ENCODE results near the gene FLRT1.

DNA sequence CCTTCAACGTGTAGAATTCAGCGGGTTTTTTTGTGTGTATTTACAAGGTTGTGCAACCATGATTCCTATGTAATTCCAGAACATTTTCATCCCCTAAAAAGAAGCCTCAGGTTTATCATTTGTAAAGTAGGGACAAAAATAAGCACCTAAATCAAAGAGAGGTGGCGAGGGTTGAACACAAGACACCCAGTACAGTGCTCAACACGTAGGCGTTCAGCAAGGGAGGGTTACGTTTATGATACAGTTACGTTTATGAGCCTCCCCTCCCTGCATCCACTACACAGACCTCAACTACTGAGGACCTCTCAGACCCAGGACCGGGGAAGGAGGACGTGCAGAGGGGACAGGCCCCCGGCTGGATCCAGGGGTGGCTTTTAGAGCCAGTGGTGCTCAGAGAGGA is 44.7 kb downstream of the FLRT1 start:
- TF ChIP-seq POLR2A (IDR thresholded peaks at IDR 0.05): no peak
- TF ChIP-seq, protein P1, sequence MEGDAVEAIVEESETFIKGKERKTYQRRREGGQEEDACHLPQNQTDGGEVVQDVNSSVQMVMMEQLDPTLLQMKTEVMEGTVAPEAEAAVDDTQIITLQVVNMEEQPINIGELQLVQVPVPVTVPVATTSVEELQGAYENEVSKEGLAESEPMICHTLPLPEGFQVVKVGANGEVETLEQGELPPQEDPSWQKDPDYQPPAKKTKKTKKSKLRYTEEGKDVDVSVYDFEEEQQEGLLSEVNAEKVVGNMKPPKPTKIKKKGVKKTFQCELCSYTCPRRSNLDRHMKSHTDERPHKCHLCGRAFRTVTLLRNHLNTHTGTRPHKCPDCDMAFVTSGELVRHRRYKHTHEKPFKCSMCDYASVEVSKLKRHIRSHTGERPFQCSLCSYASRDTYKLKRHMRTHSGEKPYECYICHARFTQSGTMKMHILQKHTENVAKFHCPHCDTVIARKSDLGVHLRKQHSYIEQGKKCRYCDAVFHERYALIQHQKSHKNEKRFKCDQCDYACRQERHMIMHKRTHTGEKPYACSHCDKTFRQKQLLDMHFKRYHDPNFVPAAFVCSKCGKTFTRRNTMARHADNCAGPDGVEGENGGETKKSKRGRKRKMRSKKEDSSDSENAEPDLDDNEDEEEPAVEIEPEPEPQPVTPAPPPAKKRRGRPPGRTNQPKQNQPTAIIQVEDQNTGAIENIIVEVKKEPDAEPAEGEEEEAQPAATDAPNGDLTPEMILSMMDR (IDR thresholded peaks at IDR 0.05 in 4 of 5, conservative IDR thresholded peaks at IDR 0.05 in 1 of 5): no peak

Measured in gastrocnemius medialis (tissue), 4 donors.